Endothelial cell of umbilical vein (primary cell): ENCODE results near the gene NAA16. TPM values are rescaled to one million over a fixed set of nuclear protein-coding genes. Genes with fewer than 3 reads are reported as not detected.

ENCODE experiments used
- BruUV-seq: library from RNA; stranded (reverse); fragments of 400-500 nt; replicated peaks from 2 replicates; lab custom pipeline; 2021; lab: Mats Ljungman, UMichigan
- CTCF ChIA-PET: fragments of 300-600, 350-600 bp; sonication (Branson Sonifier 250); formaldehyde crosslinking; loops from one replicate; lab custom pipeline; 2021; ENCODE audit warnings: antibody characterized with exemption, inconsistent platforms; lab: Charles Lee
- POLR2A ChIA-PET: fragments of 300-600, 350-600 bp; sonication (Branson Sonifier 250); formaldehyde crosslinking; loops from one replicate; lab custom pipeline; 2021; ENCODE audit warnings: antibody characterized with exemption, inconsistent platforms; lab: Charles Lee
- DNase-seq: peaks from one replicate; pipeline ENCODE4 v3.0.0-alpha.2; 2011; ENCODE audit warnings: low read depth, low spot score
- FAIRE-seq: peaks from 2 replicates; lab custom pipeline; 2011; peaks lifted over from hg19 to GRCh38; lab: Jason Lieb, UNC
- H2AFZ ChIP-seq: 2 replicates; pipeline ENCODE4 v1.6.0; 2012; ENCODE audit warnings: low read depth, low read length, control low read depth, inconsistent platforms
- H3K27ac ChIP-seq: 2 replicates; pipeline ENCODE4 v1.5.1; 2011; ENCODE audit warnings: low read depth, mild to moderate bottlenecking, control low read depth, low read length, moderate library complexity; ENCODE audit not compliant: insufficient read depth
- H3K27me3 ChIP-seq, 2 experiments: 2 replicates each; pipeline versions ENCODE4 v1.6.0 to v1.6.1; 2011; ENCODE audit warnings: low read length in 2 of 2, mixed read lengths in 1 of 2; ENCODE audit not compliant: control insufficient read depth in 2 of 2, insufficient read depth in 2 of 2
- H3K36me3 ChIP-seq, 2 experiments: 2 replicates in 1 of 2; 3 replicates in 1 of 2; pipeline ENCODE4 v1.5.1; 2011; ENCODE audit warnings: low read length in 2 of 2, mild to moderate bottlenecking in 1 of 2, moderate library complexity in 1 of 2; ENCODE audit not compliant: control insufficient read depth in 2 of 2, insufficient read depth in 2 of 2; ENCODE audit errors: extremely low read depth in 1 of 2
- H3K4me1 ChIP-seq: 3 replicates; pipeline ENCODE4 v1.5.1; 2011; ENCODE audit warnings: mild to moderate bottlenecking, low read length; ENCODE audit not compliant: control insufficient read depth, insufficient read depth; ENCODE audit errors: extremely low read depth
- H3K4me2 ChIP-seq: 2 replicates; pipeline ENCODE4 v1.6.1; 2011; ENCODE audit warnings: low read length, control low read depth, mixed read lengths; ENCODE audit not compliant: insufficient read depth
- H3K4me3 ChIP-seq, 3 experiments: fragments of 200-600 bp in 1 of 3; sonication (generic), shearing (Covaris generic) in 1 of 3; replicated peaks in 1 of 3; 2 replicates each; pipeline ENCODE4 v1.5.1; 2011 to 2016; ENCODE audit warnings: control low read depth in 3 of 3, low read length in 3 of 3, mild to moderate bottlenecking in 2 of 3, inconsistent platforms in 1 of 3, low read depth in 1 of 3, moderate library complexity in 1 of 3; ENCODE audit not compliant: insufficient read depth in 1 of 3
- H3K79me2 ChIP-seq: 2 replicates; pipeline ENCODE4 v1.6.0; 2012; ENCODE audit warnings: low read length, inconsistent platforms; ENCODE audit not compliant: control insufficient read depth, insufficient read depth
- H3K9ac ChIP-seq: replicated peaks from 2 replicates; pipeline ENCODE3; 2011; ENCODE audit warnings: low read length, control low read depth; ENCODE audit not compliant: insufficient read depth; ENCODE audit errors: extremely low read depth
- H3K9me1 ChIP-seq: replicated peaks from 3 replicates; pipeline ENCODE4 v1.6.0; 2011; ENCODE audit warnings: mild to moderate bottlenecking, low read length; ENCODE audit not compliant: control insufficient read depth, insufficient read depth; ENCODE audit errors: extremely low read depth
- H3K9me3 ChIP-seq: replicated peaks from 2 replicates; pipeline ENCODE4 v1.5.1; 2012; ENCODE audit warnings: low read length, inconsistent platforms; ENCODE audit not compliant: control insufficient read depth, insufficient read depth
- H4K20me1 ChIP-seq: replicated peaks from 2 replicates; pipeline ENCODE3; 2011; ENCODE audit warnings: mild to moderate bottlenecking, low read length; ENCODE audit not compliant: control insufficient read depth, insufficient read depth; ENCODE audit errors: extremely low read depth
- CTCF ChIP-seq, 2 donors: IDR thresholded peaks; 1 replicate in 1 of 2; 2 replicates in 1 of 2; pipeline ENCODE4 v1.5.1; 2011; ENCODE audit warnings: low read length in 2 of 2, mild to moderate bottlenecking in 2 of 2, moderate library complexity in 2 of 2, control low read depth in 1 of 2, inconsistent platforms in 1 of 2, low read depth in 1 of 2; ENCODE audit not compliant: insufficient read depth in 1 of 2; ENCODE audit errors: extremely low read depth in 1 of 2
- EZH2 ChIP-seq: IDR thresholded peaks from 2 replicates; pipeline ENCODE4 v1.6.1; 2012; ENCODE audit warnings: borderline replicate concordance, low read depth, mild to moderate bottlenecking, moderate library complexity, low read length, inconsistent platforms; ENCODE audit not compliant: severe bottlenecking
- GATA2 ChIP-seq: IDR thresholded peaks from 2 replicates; pipeline ENCODE4 v1.7.0; 2011; ENCODE audit warnings: low read depth, mild to moderate bottlenecking, moderate library complexity, mixed read lengths, low read length; ENCODE audit not compliant: insufficient read length, insufficient read depth
- JUN ChIP-seq: IDR thresholded peaks from 2 replicates; pipeline ENCODE4 v1.6.1; 2011; ENCODE audit warnings: borderline replicate concordance, low read depth; ENCODE audit not compliant: insufficient read length, insufficient read depth
- MYC ChIP-seq: IDR thresholded peaks from one replicate; pipeline ENCODE4 v1.6.1; 2011; ENCODE audit warnings: mild to moderate bottlenecking, low read depth, low read length
- POLR2A ChIP-seq: IDR thresholded peaks from 2 replicates; pipeline ENCODE4 v1.6.1; 2012; ENCODE audit warnings: low read depth, mild to moderate bottlenecking, control low read depth, low read length
- POLR2AphosphoS5 ChIP-seq: IDR thresholded peaks from 2 replicates; pipeline ENCODE4 v1.6.1; 2012; ENCODE audit warnings: low read depth, mild to moderate bottlenecking, control low read depth, low read length, moderate library complexity; ENCODE audit not compliant: insufficient read depth
- dilution Hi-C: fragments of 300-500 bp; cut with MboI; formaldehyde crosslinking; loops from one replicate; pipeline ENCODE4 v1.15.0; 2019; ENCODE audit warnings: low sequenced_read_pairs; ENCODE audit not compliant: extremely low pct_ligation_motif_present
- intact Hi-C: fragments of 100-400 bp; cut with micrococcal nuclease; formaldehyde crosslinking; loops from one replicate; pipeline ENCODE4 v1.10.0; 2022
- polyA plus RNA-seq, 4 experiments: library from polyadenylated mRNA; depleted of rRNA in 3 of 4; stranded (reverse) in 3 of 4; unstranded in 1 of 4; fragments of >200 nt; gene quantifications; 2 replicates each; pipeline versions ENCODE4 v1.2.1 to v1.2.3, GENCODE V29; 2011 to 2012; ENCODE audit warnings: missing spikeins in 1 of 4
- total RNA-seq: library from RNA; stranded (reverse); gene quantifications from 2 replicates; pipeline ENCODE4 v1.2.3, GENCODE V29; 2021

The NAA16 gene
- total and polyA plus RNA-seq, 2 donors (not counting 3 experiments of a cell fraction or from before 2014, with no cell fraction given), result 8.6 to 26.1 TPM

- Histone ChIP-seq H3K79me2 (no peaks in the 10 kb centered on the region), H3K4me1 (no peaks in the 10 kb centered on the region), H3K9me1 (no peaks in the 10 kb centered on the region), H4K20me1 (no peaks in the 10 kb centered on the region), H3K9ac (no peak overlapping the region), H2AFZ (no peak overlapping the region), H3K4me2 (no peak overlapping the region), H3K9me3 (no peaks in the 10 kb centered on the region), H3K27me3 (no peaks in the 10 kb centered on the region), H3K27ac (no peak overlapping the region), H3K36me3 (no peaks in the 10 kb centered on the region), H3K4me3 (no peak overlapping the region)
- DNase-seq, result no peak
- ChIA-PET CTCF (no interaction called here), POLR2A (no interaction called here)
- TF ChIP-seq JUN (no peak), EZH2 (no peak), POLR2A (no peak), CTCF (IDR thresholded peaks at IDR 0.05; ENCODE audit: extremely low read depth in 1 of 2, insufficient read depth in 1 of 2, low read depth in 1 of 2, low read length in 2 of 2) (no peak), MYC (no peak), POLR2AphosphoS5 (no peak), GATA2 (no peak)
- intact Hi-C loops (no loop called here), dilution Hi-C loops (no loop called here)
- BruUV-seq, result no TSS peak
- peak; percentile 46 for FAIRE-seq
These were observed 17.8 kb upstream of the NAA16 start for GRCh38 chr13:41293272-41293671.
